ENCODE measurements around the gene FAM43B. TPM values are rescaled to one million over a fixed set of nuclear protein-coding genes. Genes with fewer than 3 reads are reported as not detected.

The FAM43B gene
- total RNA-seq, 1 experiment from 2014 or later = 0.06 TPM

GRCh38 chr1:20551161-20551560 is 1.2 kb upstream of the FAM43B start:
- no peak for DNase-seq (ENCODE audit: low read depth)

DNA sequence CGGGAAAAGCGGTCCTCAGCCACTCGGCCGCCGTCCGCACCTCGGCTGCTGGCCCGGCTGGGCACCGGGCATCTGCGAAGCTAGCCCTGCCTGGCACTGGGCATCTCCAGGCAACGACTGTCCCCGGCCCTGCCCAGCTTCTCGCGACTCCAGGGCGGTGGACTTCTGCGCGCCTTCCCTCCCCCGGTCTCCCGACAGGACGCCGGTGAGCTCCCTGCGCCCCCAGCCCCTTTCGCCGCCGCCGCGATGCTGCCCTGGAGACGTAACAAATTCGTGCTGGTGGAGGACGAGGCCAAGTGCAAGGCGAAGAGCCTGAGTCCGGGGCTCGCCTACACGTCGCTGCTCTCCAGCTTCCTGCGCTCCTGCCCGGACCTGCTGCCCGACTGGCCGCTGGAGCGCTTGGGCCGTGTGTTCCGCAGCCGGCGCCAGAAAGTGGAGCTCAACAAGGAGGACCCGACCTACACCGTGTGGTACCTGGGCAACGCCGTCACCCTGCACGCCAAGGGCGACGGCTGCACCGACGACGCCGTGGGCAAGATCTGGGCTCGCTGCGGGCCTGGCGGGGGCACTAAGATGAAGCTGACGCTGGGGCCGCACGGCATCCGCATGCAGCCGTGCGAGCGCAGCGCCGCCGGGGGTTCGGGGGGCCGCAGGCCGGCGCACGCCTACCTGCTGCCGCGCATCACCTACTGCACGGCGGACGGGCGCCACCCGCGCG is 514 bp downstream of the FAM43B start:
- no peak for DNase-seq (ENCODE audit: low read depth)

GRCh38 chr1:20555025-20555757 is 2.8 kb downstream of the FAM43B start:
- no peak for DNase-seq (ENCODE audit: low read depth)

DNA sequence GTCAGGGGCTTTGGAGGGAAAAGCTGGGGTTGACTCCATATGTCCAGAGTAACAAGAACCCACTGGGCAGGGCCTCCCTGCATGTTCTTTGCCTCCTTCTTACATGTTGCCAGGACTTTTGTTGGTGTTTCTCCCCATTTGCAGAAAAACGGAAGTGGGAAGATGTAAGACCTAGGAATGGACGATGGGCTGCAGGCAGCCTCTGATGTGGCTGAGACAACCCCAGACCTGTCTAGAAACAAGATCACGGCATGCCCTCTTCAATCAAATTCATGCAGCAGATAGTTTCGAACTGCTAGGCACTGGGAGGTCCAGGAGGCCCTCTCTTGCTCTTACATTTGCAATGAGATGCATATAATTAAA is 3.4 kb downstream of the FAM43B start:
- DNase-seq (ENCODE audit: low read depth) = no peak

- no peak for DNase-seq (ENCODE audit: low read depth)
These were observed 5.8 kb downstream of the FAM43B start for GRCh38 chr1:20558191-20558590.

- no peak for DNase-seq (ENCODE audit: low read depth)
These were observed 8.6 kb downstream of the FAM43B start for GRCh38 chr1:20560966-20561365.

DNA sequence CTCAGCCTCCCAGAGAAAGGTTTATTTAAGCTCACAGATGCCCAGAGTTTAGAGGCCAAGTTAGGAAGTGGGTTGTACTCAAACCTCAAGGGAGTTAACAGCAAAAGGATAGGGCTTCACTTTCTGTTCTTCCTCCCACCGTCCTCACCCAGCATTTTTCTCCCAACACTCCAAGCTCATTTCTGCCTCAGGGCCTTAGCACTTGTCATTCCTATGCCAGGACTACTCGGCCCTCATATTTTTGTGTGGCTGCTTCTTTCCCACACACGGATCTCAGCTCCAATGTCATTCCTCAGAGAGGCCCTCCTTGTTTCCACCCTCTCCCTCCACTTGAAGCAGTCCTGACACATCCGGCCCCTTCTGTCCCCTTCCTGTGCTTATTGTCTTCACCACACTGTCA is 12.9 kb downstream of the FAM43B start:
- DNase-seq (ENCODE audit: low read depth) = no peak

- no peak for DNase-seq (ENCODE audit: low read depth)
These were observed 17.2 kb downstream of the FAM43B start for GRCh38 chr1:20569523-20570098.

- no peak for DNase-seq (ENCODE audit: low read depth)
These were observed 19.1 kb downstream of the FAM43B start for GRCh38 chr1:20571427-20571826.

DNA sequence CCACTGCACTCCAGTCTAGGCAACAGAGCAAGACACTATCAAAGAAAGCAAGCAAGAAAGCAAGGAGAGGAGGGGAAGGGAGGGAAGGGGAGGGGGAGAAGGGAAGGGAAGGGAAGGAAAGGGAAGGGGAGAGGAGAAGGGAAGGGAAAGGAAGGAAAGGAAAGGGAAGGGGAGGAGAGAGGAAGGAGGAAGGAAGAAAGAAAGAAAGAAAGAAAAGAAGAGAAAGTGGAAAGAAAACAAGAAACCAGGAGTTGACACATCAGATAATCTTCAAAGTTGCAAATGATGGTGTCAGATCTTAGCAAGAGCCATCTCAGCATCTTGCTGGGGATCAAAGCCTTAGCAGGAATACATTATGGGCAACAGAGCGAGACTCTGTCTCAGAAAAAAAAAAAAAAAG is 21.6 kb downstream of the FAM43B start:
- DNase-seq (ENCODE audit: low read depth) = no peak

GRCh38 chr1:20574686-20575540 is 22.5 kb downstream of the FAM43B start:
- peak; percentile 75 for DNase-seq (ENCODE audit: low read depth)

- DNase-seq (ENCODE audit: low read depth) = no peak
These were observed 23.4 kb downstream of the FAM43B start for GRCh38 chr1:20575541-20576336.

DNA sequence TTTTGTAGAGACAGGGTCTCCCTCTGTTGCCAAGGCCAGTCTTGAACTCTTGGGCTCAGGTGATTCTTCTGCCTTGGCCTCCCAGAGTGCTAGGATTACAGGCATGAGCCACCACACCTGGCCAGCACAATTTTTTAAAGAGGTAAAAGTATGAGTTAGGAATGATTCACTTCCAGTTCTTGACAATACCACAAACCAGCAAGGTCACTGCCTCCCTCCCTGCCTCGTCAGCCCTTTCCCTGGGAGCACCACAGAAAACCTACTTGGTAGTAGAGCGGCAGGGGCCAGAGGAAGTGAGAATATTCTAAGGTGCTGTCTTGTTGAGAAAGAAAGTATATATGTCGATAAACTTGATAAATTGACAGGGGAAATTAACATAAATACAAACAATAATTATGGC is 25.7 kb downstream of the FAM43B start:
- no peak for DNase-seq (ENCODE audit: low read depth)

DNA sequence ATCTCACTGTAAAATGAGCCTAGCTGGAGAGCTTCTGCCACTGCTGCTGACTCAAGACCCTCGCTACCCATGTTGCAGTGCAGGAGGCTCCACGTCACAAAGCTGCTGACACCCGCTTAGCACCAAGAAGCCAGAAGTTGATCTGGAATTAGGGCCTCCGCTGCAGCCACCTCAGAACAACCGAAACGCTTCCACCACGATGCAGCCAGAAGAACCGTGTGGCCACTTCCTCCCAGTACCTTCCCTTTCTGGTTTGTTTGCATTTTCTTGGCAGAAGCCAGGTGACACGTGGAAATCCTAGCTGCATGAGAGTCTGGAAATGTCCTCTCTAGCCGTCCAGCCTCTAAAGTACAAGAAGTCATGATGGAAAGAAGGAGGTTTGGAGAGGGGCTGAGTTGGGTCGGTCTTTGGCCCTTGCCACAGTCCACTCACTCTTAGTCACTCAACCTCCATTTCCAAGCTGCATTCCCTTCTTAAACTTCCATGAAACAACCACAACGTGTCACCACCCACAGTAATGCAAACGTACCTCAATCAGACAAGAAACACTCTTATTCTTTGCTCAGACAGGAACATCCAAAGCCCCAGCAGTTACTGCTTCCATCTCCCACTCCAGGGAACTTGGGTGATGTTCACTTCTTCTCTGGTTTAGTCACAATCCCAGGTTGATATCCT is 26.5 kb downstream of the FAM43B start:
- no peak for DNase-seq (ENCODE audit: low read depth)

GRCh38 chr1:20584890-20585289 is 32.5 kb downstream of the FAM43B start:
- DNase-seq (ENCODE audit: low read depth) = peak; percentile 42

DNA sequence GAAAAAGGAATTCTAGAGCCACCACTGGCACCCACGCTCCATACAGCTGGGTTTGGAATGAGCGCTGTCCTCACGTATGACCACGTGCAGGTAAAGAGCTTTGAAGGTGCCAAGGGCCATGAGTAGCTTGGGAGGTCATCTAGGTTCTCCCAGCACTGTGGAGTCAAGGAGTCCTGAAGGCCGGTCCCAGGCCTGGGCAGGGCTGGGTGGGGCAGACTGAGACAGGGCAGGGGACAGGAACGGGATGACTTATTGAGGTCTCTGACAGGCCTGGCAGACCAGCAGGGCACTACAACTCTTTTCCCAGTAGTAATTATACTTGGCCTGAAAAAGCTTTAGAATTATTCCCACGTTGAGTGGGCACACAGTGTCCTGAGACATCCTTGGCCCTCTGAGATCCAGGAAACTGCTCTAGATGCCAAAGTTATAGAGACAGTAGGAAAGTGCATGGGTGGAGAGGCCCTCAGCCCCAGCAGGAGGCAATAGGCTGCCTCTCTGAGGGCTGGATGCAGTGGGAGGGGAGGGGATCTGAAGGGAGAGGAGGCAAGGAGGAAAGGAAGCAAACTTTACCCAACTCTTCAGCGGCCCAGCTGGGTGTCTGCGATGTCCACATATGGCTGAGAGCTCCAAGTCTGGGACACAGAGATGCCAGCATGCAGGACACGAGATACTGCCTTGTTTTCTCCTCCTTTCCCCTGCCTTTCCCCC is 34.7 kb downstream of the FAM43B start:
- no peak for DNase-seq (ENCODE audit: low read depth)

- DNase-seq (ENCODE audit: low read depth) = peak; percentile 32
These were observed 35.3 kb downstream of the FAM43B start for GRCh38 chr1:20587661-20588053.

DNA sequence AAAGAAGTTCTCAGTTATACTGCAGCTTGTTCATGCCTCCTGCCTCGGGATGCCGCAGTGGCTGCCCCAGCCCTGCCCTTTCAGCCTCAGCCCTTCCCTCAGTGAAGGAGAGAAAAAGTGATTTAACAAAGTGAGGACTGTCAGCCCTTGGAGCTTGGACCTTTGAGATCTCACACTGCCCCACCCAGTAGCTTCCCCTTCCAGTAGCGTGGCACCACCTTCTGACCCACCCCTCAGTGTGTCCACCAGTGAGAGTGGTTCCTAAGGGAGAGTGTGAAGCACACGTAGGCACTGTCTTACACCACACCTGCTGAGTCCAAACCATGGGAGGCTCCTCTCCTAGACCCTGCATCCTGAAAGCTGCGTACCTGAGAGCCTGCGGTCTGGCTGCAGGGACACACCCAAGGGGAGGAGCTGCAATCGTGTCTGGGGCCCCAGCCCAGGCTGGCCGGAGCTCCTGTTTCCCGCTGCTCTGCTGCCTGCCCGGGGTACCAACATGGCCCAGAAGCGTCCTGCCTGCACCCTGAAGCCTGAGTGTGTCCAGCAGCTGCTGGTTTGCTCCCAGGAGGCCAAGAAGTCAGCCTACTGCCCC is 36.4 kb downstream of the FAM43B start, which contains the start of gene CDA:
Gene CDA (plus strand): TSS at position 464 of the 592 bp plus-strand sequence. CDS start 33 bp downstream, at position 497.
- no peak for DNase-seq (ENCODE audit: low read depth)
